SH-SY5Y (cell line): ENCODE measurements around the gene CCNK.

Experiments used
- GATA2 ChIP-seq: IDR thresholded peaks from 2 replicates; pipeline ENCODE4 v1.6.1; 2011; ENCODE audit warnings: mild to moderate bottlenecking, low read depth, low read length
- GATA3 ChIP-seq: IDR thresholded peaks from 2 replicates; pipeline ENCODE4 v1.6.1; 2011; ENCODE audit warnings: low read depth, mild to moderate bottlenecking, low read length, moderate library complexity

DNA sequence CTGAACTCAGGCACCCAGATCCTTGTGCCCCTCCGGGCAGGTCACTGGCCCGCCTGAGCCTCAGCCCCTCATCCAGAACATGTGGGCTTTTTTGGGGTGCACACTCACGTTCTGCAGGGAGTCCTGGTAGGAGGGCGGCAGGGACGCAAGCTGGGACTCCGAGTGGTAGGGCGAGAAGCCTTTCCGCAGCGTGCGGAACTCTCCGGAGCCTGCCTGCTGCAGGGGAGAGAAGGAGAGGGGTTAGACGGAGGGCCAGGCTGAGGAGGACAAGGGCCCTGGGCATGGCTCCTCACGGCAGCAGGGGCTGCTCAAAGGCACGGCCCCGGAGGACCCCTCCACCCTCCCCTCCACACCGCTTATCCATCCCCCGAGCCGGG, 40.8 kb downstream of the CCNK start:
- no peak for TF ChIP-seq GATA2
- TF ChIP-seq GATA3: no peak
